ENCODE results near the gene GNAI2. TPM values are rescaled to one million over a fixed set of nuclear protein-coding genes. Genes with fewer than 3 reads are reported as not detected.
A peak's percentile ranks its signal among the peaks of the same experiment; 100 is the strongest.
"Not testable (repeated sequence)": the region's sequence is repeated elsewhere in the genome, so short reads cannot be mapped to it uniquely, and the experiment has no call there.

Gene GNAI2
- total RNA-seq, 1 donor from 2014 or later, result 92.0 TPM

DNA sequence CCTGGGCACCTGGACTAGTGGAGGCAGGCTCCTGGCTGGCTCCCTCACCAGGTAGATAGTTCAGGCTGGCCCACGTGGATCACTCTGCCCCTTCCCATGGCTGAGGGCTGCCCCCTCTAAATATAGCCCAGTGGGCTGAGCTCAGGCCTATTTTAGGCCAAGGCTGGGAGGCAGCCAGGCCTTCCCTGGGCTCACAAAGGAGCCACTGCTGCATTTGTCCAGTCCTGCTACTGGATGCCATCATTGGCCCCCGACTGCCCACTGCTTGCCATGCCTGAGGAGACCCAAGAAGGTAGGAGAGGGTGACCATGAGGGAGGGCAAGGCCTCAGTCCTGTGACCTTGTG, 42.8 kb downstream of the GNAI2 start, which contains the start of gene LSMEM2:
Gene LSMEM2 (plus strand): TSS at position 208 of the 345 bp plus-strand sequence. CDS start 27 bp downstream, at position 235.
- ATAC-seq, result no peak

DNA sequence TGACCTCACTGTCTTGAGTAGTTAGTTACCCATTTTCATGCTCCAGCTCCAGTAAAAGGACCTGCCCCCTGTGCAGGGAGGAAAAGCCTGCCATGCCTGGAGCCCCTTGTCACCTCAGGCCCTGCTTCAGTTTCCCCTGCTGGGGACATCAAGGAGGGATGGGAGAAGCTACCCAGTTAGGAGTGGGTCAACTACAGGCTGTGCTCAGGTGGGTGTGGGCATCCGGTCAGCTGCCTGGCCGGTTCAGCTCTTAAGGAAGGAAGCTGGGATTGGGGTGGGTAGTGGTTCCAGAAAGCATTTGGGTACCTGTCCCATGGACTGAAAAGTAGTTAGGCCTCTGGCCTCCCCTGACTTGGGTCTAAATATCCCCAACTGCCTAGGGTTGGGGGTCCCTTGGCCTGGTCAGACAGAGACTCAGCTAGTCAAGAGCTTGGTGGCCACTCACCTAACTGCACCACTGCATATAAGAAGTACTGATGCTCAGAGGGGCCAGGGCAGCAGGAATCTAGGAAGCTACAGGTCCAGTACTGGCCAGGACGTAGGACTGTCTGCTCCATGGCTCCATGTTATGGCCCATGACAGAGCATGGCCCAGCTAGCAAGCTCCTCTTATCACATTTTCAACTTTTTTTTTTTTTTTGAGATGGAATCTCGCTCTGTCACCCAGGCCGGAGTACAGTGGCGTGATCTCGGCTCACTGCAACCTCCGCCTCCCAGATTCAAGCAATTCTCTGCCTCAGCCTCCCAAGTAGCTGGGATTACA, 43.4 kb downstream of the GNAI2 start:
- ATAC-seq, result no peak

DNA sequence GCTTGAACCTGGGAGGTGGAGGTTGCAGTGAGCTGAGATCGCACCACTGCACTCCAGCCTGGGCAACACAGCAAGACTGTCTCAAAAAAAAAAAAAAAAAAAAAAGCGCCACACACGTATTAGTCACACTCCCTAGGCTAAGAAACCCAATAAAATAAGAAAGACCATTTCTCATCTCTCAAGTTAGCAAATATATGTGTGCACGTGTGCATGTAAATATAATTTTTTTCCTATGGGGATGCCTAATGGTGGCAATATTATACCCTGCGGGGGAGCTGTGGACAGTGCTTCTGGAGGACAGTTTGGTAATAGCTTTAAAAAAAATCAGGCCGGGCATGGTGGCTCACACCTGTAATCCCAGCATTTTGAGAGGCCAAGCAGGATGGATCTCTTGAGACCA, 48.1 kb downstream of the GNAI2 start:
- ATAC-seq, result not testable (repeated sequence)

DNA sequence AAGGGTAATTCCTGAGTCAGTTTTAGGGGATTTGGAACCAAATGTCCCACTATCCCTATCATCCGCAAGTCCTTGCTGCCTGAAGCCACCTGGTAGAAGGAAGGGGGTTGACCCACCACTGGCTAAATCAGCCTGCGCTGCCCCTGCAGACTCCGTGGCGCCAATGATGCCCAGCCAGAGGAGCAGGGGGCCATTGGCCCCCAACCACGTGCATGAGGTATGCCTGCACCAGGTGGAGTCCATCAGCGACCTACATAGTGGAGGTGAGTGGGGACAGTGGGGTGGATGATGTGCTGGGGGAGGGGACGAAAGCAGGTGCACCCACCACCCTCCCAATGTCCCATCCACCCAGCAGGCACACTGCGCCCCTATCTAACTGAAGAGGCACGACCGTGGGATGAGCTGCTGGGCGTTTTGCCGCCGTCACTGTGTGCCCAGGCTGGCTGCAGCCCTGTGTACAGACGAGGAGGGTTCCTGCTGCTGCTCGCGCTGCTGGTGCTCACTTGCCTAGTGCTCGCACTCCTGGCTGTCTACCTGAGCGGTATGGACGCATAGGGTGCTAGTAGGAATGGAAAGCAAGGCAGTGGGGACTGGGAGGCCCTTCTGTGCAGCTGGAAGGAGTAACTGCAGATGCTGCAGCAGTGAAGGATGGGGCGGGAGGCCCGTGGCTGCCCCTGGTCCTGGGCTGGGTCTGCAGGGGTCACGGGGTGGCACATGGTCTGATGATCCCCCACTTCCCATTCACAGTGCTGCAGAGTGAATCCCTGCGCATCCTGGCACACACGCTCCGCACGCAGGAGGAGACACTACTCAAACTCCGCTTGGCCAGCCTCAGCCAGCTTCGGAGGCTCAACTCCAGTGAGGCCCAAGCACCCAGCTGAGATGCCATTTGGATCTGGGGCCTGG, 50.6 kb downstream of the GNAI2 start:
- peak; percentile 2 for ATAC-seq

DNA sequence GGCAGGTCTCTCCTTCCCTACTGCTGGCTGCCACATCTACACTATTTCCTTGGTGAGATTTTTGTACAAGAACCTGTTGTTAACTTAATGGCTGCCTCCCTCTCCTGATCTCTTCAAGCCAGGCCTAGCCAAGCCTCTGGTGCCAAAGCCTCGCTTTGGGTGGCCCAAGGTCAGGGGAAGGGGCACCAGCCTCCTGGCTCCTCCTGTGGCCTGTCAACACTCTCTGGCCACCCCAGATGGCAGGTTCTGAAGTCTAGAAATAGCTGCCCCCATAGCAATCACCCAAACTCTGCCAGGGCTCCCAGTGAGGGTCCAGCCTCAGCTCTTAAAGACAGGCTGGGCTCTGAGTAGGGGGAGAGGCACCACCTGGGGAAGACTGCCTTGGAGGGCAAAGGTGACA, 51.3 kb downstream of the GNAI2 start:
- no peak for ATAC-seq

DNA sequence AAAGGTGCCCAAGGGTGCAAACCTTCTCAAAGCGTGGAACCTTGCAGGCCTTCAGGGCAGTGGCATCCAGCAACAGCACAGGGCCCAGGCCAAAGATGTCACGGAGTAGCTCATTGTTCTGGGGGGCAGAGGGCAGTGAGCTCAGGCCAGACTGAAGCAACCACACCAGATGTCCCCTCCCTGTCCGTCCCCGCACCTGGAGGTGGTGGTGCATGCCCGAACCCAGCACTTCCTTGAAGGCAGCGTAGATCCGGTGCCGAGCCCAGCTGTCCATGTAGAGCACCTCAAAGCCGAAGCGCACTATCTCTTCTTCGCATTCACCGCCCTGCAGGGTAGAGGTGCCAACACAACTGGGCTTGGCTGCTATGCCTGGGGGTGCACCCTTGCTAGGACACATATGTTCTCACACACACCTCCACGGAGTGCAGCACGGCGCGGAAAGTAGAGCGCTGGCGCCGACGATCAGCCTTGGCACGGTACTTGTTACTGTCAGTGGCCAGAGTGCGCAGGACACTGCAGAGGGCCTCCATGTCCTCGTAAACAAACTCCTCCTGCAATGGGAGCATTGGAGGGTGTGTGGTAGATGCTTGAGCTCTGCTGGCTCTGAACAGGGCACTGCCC, 52.5 kb downstream of the GNAI2 start:
- ATAC-seq, result no peak

DNA sequence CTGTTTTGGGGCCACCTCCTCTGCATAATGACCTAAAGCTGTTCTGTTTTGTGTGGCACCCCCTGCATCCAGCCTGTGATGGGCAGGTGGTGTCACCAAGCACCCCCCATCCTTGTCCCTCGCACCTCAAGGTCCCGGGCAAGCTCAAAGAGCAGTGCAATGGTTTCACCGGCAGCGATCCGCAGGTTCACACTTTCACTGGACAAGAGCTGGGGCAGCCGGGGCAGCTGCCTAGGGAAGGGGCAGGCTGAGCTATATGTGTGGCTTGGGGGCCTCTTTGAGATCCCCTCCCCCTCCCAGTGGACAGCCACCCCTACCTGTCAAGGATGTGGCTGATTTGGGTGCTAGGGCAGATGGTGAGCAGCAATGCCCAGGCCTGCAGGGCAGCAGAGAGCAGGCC, 53.1 kb downstream of the GNAI2 start:
- ATAC-seq, result no peak

DNA sequence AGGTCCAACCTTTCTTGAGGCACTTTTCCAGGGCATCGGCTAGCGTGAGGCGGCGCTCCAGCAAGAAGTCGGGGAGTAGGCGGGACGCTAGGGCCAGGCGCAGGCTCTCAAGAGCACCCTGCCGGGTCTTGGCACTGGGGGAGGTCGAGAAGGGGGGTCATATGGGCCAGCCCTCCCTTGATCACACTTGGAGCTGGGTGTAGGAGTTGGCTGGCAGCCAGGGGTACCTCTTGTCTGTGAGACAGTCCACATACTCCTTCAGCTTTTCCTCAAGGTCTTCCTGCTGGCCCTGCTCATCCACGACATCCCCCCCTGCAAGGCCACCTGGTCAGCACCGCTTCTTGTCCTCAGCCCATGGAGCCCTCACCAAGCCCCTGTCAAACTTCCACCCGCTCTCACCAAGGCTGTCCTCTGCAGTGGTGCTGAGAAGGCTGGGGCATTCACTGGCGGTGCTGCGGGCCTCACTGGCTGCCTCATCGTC, 54.2 kb downstream of the GNAI2 start:
- ATAC-seq, result no peak

DNA sequence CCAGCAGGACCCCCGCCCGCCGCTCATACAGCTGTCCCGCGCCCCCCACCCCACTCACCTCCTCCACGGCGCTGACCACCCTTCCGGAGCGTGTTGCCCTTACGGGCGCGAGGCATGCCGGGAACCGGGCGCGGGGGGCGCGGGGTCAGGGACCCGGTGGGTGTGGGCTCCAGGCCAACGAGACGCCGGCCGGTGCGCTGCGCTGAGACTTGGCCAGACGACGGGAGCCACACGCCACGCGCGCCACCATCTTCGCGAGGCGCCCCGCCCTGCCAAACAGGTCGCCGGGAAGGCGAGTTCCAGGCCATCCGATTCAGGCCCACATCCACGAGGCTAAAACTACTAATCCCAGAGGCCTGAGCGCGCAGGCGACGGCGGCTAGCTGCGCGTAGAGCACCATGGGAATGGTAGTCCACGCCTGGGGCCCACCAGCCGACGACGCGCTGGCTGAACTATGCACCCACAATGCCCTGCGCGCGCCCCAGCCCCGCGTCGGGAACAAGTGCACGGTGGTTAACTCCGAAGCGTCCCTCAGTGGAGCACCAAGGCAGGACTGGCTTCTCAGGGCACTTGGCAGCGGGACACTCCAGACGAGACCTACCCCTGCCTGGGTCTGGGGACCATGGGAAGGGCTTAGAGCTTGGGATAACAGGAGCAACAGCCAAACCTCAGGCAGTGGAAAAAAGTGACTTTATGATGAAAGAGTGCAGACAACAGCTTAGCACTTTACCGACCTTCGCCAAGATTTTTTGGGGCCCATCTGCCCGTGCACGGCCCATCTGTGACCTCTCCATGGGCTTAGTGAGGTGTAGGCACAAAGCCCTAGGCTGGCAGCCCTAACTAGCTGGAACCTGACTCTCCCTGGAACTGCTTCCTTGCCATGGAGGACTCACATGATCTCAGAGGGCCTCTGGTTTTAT, 56.4 kb downstream of the GNAI2 start, which contains the start of gene IFRD2:
Gene IFRD2 (minus strand): TSS at position 271 of the 920 bp plus-strand sequence. CDS start 155 bp downstream, at position 116.
- ATAC-seq, result peak; percentile 92

DNA sequence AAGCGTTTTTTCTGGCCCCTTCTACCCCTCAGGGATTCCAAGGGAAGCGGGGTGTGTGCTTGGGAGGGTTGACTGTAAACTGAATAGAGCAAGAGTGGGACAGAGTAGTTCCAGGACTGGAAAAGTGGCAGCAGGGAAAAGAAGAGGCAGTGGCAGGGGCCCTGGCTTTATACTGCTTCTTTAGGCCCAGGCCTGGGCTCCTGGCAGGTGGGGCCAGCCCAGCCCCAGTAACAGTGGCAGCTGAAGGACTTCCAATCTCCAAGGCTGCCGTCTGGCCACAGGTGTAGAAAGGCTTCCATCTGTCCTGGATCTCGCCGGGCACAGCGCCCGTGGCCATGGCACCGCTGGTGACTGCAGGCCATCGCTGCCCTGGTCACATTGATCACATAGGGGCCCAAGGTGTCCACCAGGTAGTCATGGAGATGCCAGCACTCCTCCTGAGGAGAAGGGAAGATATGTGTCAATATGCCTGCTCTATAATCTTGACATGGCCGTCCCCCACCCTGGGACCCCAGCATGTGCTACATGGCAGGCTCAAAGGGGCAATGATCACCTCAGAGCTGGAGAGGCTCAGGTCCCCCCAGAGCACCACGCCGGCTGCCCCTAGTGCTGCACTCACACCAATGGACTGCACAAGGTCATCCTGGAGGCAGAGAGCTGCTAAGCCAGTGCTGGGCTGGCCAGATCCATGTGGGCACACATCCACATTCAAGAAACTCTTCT, 57.2 kb downstream of the GNAI2 start:
- ATAC-seq, result no peak

DNA sequence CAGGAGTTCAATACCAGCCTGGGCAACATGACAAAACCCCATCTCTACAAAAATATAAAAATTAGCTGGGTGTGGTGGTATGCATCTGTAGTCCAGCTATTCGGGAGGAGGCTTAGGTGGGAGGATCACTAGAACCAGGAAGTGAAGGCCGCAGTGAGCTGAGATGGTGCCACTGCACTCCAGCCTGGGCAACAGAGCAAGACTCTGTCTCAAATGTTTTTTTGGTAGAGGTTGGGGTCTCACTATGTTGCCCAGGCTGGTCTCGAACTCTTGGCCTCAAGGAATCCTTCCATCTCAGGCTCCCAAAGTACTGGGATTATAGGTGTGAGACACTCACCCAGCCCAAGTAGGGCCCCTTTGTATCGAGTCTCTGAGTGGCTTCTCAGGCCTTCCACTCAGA, 58.1 kb downstream of the GNAI2 start:
- no peak for ATAC-seq

DNA sequence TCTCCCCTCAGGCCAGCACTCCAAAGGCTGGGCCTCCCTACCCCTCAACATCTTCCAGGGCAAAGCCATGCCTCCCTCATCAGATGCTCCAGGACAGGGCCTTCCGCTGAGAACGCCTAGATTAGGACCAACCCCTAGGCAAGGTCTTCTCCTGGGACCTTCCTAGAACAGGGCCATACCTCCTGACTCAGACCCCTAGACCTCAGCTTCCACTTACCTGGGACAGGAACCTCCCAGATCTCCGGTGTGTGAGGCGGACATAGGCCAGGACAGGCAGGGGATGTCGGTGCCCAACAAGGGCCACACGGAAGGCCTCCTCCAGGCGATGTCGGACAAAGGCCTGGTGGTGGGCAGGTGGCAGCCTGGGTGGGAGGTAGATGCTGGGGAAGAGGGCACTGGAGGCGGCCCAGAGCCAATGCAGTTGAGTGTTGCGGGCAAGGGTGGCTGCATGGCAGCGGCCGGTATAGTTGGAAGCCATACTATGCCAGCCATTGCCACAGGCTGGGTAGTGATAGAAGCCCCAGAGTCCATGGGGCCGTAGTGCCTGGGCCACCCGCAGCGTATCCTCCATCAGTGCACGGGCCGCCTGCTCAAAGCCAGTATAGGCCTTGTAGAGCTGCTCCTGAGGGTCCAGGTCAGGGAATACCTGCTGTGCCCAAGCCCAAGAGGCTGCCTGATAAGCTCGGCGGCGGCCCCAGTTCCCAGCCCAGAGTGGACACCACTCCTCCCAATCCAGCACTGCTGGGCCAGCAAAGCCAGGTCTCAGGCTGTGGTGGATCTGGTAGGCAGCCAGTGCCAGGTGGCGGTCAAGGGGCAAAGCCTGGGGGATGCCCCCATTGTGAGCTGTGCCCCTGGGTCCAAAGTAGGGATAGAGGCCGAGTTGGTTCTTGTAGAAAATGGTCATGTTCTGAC, 58.7 kb downstream of the GNAI2 start:
- ATAC-seq, result no peak

DNA sequence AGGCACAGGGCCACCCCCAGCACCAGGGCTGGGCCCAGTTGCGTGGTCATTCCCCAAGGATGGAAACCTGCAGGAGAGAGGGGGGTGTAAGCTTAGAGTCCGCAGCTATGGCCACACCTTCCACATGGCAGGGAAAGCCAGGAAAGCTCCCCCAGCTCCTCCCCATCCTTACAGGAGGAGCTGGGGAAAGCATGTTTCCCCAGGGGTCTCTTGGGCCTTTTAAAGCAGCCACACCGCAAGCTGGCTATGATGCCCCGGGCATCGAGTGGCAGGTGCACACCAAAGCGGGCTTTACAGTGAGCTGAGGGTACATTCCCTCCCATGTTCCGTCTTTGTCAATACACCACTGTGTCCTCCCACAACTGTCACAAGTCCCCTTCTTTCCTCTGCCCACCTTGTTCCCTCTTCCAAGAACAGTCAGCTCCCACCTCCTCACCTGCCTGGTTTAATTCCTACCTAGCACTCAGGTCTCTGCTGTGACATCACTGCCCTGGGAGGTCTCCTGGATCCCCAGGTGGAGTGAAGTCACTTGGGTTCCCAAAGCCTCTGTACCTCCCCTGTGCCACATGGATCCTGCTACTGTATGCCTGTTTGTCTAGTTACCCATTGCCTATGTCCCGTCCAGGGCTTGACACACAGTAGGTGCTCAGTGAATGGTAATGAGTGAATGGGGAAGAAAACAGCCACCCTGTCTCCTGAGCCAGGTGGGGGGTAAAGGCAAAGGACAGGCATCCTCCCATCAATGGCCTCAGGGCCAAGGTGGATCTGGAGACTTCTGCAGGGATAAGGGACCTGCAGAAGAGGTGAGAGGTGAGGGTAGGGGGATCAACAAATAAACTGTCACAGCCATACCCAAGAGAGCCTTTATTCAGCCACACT, 59.8 kb downstream of the GNAI2 start:
- ATAC-seq, result no peak

DNA sequence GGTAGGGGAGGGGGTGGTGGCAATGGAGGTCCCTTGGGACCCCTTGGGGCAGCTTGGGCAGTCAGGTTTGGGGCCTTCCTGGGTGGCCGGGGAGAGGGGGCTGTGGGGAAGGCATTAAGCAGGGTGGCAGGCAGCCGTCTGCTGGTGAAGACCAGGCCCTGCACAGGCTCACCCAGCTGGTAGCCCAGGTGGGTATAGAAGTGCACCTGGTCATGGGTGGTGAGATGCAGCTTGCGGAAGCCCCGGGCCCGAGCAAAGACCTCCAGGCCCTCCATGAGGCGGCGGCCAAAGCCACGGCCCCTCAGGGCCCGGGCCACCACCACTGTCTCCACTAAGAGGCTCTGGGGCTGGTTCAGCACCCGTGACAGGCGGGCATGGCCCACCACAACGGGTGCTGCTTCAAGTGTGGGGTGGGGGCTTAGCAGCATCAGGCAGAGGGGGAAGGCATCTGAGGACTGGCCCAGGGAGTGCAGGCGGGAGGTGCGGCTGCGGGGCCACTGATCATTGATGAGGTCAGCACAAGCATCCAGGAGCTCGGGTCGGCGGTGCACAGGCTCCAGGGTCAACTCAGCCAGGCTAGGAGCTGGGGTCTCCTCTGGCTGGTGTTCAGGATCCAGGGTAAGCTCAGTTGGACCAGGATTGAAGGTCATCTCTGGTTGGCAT, 60.8 kb downstream of the GNAI2 start:
- ATAC-seq, result no peak

DNA sequence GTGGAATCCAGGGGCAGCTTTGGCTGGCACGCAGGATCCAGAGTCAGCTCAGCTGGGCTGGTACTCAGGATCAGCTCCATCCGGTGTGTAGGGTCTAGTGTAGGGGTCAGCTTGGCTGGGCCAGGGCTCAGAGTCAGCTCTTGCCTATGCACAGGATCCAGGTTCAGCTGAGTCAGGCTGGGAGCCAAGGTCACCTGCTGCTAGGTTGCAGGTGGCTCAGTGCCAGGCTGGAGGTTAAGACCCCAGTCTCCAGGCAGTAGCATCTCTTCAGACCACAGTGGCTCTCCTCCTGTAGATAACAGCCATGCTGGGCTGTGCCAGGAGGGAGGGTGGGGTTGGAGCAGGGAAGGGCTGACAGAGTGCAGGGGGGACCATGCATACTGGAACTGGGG, 61.4 kb downstream of the GNAI2 start:
- no peak for ATAC-seq

DNA sequence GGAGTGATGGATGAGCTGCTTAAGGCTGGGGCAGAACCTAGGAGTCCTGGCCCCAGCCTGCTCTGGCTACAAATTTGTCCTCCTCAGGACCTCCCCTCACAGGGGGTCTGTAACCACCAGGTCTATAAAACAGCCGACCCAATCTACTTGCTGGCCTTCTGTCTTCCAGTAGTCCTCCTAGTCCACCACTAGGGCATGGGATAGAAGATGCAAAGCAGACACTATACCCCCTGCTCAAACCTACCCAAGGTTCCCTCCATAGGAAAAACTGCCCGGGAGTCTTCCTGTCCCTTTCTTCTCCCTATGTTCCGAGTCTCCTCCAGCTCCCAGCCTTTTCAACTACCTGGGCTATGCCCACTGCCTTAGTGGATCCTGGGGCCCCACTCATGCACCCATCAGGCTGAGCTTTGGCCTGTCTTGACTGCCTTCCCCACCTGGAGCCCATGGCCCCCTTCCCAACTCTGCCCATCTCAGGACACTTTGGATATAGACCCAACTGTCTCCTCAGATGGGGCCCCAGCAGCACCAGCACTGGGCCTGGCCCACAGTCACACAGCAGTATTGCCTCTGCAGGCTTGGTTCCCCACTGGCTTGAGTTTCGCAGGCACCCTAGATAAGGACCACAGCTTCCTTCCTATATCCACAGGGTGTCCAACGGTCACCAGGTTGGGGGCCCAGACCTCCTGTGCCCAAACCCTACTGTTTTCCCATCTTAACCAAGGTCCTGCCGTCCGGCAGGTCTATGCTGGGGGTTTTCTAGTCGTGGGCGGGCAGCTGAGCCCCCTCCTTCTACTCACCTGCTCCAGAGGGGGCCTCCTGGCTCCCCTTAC, 62.1 kb downstream of the GNAI2 start:
- ATAC-seq, result no peak

DNA sequence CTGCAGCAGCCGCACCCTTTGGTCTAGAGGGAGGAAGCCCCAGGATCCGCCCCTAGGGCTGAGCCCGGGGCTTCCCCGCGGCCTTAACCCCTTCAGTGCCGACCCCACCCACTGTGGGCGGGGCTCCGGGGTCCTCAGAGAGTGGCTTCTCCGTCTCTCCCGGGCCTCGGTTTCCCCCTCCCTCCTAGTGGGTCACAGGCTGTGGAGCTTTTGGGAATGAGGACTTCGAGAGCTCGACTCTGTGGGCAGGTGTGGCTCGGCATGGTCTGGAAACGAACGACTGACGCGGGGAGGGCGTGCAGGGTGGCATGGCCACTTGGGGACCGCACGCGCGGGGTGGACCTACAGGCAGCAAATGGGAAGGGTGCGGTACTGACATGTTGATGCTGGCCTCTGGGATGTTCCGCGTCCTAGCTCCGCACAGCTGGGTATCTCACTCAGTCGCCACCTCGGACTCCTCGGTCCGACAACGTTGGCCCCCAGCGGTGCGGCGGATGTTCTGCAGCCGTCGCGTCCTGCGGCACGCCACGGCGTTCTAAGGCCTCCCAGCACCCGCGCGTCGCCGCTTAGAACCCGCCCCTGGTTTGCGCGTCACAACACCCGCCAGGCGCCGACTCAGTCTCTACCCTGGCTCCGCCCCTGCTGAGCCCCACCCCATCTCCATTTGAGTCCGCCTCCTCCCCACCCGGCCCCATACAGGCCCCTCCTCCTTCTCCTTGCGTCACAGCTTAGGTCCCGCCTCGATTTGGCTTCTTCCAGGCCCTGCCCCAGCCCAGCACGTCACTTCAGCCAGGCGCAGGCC, 63.0 kb downstream of the GNAI2 start, which contains the start of the genes HYAL3 and NAA80:
Gene HYAL3 (minus strand): TSS at position 570 of the 802 bp plus-strand sequence. CDS start 3,803 bp downstream, outside the sequence.
Gene NAA80 (minus strand): TSS at position 570 of the 802 bp plus-strand sequence. CDS start 1,942 bp downstream, outside the sequence.
- peak; percentile 91 for ATAC-seq
